Measurements from ENCODE around the gene DOLPP1. TPM values are rescaled to one million over a fixed set of nuclear protein-coding genes. Genes with fewer than 3 reads are reported as not detected.

Gene DOLPP1
- total and polyA plus RNA-seq, 2 of the 8 experiments (the other 6 are each of a cell fraction or from before 2014, with no cell fraction given): 36.0 to 45.3 TPM

DNA sequence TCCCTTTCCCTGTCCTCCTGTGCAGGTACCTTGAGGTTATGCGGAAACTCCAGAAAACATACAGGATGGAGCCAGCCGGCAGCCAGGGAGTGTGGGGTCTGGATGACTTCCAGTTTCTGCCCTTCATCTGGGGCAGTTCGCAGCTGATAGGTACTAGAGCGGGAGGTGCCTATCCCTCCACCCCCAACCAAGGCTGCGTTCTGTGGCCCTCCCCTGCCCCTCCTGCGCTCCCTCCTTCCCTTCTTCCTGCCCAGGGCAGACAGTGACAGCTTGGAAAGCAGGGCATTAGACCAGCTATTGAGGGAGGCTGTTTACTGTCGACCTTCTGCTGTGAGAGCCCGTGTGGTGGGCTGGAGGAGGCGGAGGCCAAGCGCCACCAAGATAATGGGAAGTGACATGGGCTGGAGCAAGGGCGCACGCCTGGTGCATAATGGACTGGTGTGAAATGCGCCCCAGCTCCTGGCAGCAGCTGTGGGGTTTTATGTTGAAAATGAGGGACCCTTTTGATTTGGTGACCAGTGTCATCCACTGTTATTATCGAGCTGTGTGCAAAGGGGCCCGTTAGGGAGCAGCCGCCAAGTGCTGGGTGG lies 55.6 kb downstream of the DOLPP1 start:
- H2AK5ac ChIP-seq (ENCODE audit: low read depth, low read length): no peak overlapping the region
- no peaks in the 10 kb centered on the region for H3K9me3 ChIP-seq (ENCODE audit: insufficient read depth in 2 of 2, low read depth in 1 of 2, low read length in 1 of 2)
- no peak overlapping the region for H3K18ac ChIP-seq (ENCODE audit: extremely low read depth, low read length)
- H3K4me1 ChIP-seq (replicated peaks in 1 of 4; ENCODE audit: control insufficient read depth in 3 of 4, insufficient read depth in 4 of 4, low read length in 3 of 4): peaks cover 11 to 20% (median 17%) of the 10 kb centered on the region in 4 experiments
- 0 out of 2 replicates have a peak, but pooled peaks cover 4% of the 10 kb centered on the region for H3K79me1 ChIP-seq (ENCODE audit: low read depth, low read length)
- H2BK20ac ChIP-seq (ENCODE audit: low read length): no peak overlapping the region
- no peak overlapping the region for H4K5ac ChIP-seq (ENCODE audit: insufficient read length, low read depth, low read length)
- H3K23ac ChIP-seq (ENCODE audit: insufficient read length): no peak overlapping the region
- no peaks in the 10 kb centered on the region for H3K27me3 ChIP-seq (replicated peaks in 1 of 4; ENCODE audit: control insufficient read depth in 3 of 4, extremely low read depth in 1 of 4, insufficient read depth in 3 of 4, low read length in 3 of 4)
- no peak for FAIRE-seq
- no peak overlapping the region for H3K4ac ChIP-seq (replicated peaks; ENCODE audit: insufficient read length, low read depth, low read length)
- H3K56ac ChIP-seq (replicated peaks; ENCODE audit: insufficient read length, low read depth, low read length): no peak overlapping the region
- H3K23me2 ChIP-seq (ENCODE audit: low read depth, low read length): peaks cover 11% of the 10 kb centered on the region; the same call in 1 of the 2 replicates
- no peak overlapping the region for H3K9ac ChIP-seq (replicated peaks in 1 of 4; ENCODE audit: extremely low read depth in 1 of 4, low read depth in 3 of 4, low read length in 3 of 4)
- peaks cover 2% of the 10 kb centered on the region in 2 experiments for H4K20me1 ChIP-seq (replicated peaks in 1 of 2; ENCODE audit: control insufficient read depth in 1 of 2, insufficient read depth in 2 of 2, low read length in 2 of 2)
- WGBS, 2 experiments (ENCODE audit: extremely low coverage in 1 of 2, insufficient coverage in 1 of 2, insufficient read length in 1 of 2, insufficient replicate concordance in 2 of 2, low coverage in 1 of 2, low lambda C conversion rate in 2 of 2, missing lambda C conversion rate in 1 of 2): 88% methylated on average over 16 of the region's 16 CpGs; no CpG with 5 or more reads in 1 of the 2 experiments
- H3K4me2 ChIP-seq (ENCODE audit: insufficient read depth in 1 of 2, low read depth in 2 of 2, low read length in 2 of 2): no peak overlapping the region
- no peak overlapping the region for H3K4me3 ChIP-seq (ENCODE audit: extremely low read depth in 1 of 4, insufficient read depth in 2 of 4, low read depth in 3 of 4, low read length in 4 of 4)
- ChIA-PET POLR2A (ENCODE audit: partially characterized antibody) (interaction anchor here (0.8 to 1.5 kb wide), 3 partner anchors 10 to 28 kb away, joined by 3 to 4 read pairs (median 4); no protein-coding TSS in a partner anchor), CTCF (ENCODE audit: partially characterized antibody) (interaction anchor here (0.6 to 36.8 kb wide), 17 partner anchors 6 to 560 kb away, joined by 3 to 831 read pairs (median 4); partner anchors contain the start of genes C9orf50, IER5L and NTMT1)
- peaks cover 2 to 4% of the 10 kb centered on the region in 2 experiments; a peak in 2 of 4 replicates for H3K79me2 ChIP-seq (ENCODE audit: control insufficient read depth in 1 of 2, insufficient read depth in 2 of 2, low read length in 2 of 2)
- H2BK15ac ChIP-seq (ENCODE audit: low read length): no peak overlapping the region
- DNase-seq (ENCODE audit: low read depth in 1 of 2, low spot score in 2 of 2): no peak
- no peak overlapping the region for H4K8ac ChIP-seq (ENCODE audit: extremely low read depth, insufficient read depth, low read length)
- H3K27ac ChIP-seq (ENCODE audit: low read depth, low read length): no peak overlapping the region
- no peak overlapping the region for H4K91ac ChIP-seq (replicated peaks; ENCODE audit: insufficient read length, low read length)
- no peak overlapping the region for H2BK120ac ChIP-seq (replicated peaks; ENCODE audit: low read depth, low read length)
- no peak overlapping the region for H2BK5ac ChIP-seq (ENCODE audit: low read depth, low read length)
- peaks cover 2 to 21% (median 16%) of the 10 kb centered on the region in 4 experiments; a peak in 7 of 8 replicates for H3K36me3 ChIP-seq (ENCODE audit: control insufficient read depth in 2 of 4, insufficient read depth in 4 of 4, low read length in 3 of 4)
- H2BK12ac ChIP-seq (ENCODE audit: low read depth, low read length): no peak overlapping the region
- no peak overlapping the region for H2AFZ ChIP-seq (ENCODE audit: low read length)
- H3K14ac ChIP-seq (ENCODE audit: insufficient read length): no peak overlapping the region
- TF ChIP-seq RBBP5 (IDR thresholded peaks at IDR 0.05; ENCODE audit: borderline replicate concordance, low read depth, low read length) (no peak), TAF7 (optimal IDR thresholded peaks at IDR 0.05; ENCODE audit: borderline replicate concordance, low read depth, low read length) (no peak), JUND (IDR thresholded peaks at IDR 0.05; ENCODE audit: low read length) (no peak), BACH1 (IDR thresholded peaks at IDR 0.05; ENCODE audit: low read length) (no peak), POLR2AphosphoS5 (IDR thresholded peaks at IDR 0.05; ENCODE audit: low read depth, low read length) (no peak), JUN (IDR thresholded peaks at IDR 0.05; ENCODE audit: low read depth, low read length) (no peak), KDM4A (IDR thresholded peaks at IDR 0.05; ENCODE audit: low read depth, low read length, severe bottlenecking) (no peak), CEBPB (IDR thresholded peaks at IDR 0.05; ENCODE audit: low read depth, low read length) (no peak), ZNF274 (IDR thresholded peaks at IDR 0.05; ENCODE audit: borderline replicate concordance, extremely low read depth, low read length) (no peak), YY1 (IDR thresholded peaks at IDR 0.05; ENCODE audit: low read depth, low read length) (no peak), NANOG (IDR thresholded peaks at IDR 0.05; ENCODE audit: insufficient read depth, low read depth, low read length, poor library complexity, severe bottlenecking) (no peak)
- TF ChIP-seq, protein P1, sequence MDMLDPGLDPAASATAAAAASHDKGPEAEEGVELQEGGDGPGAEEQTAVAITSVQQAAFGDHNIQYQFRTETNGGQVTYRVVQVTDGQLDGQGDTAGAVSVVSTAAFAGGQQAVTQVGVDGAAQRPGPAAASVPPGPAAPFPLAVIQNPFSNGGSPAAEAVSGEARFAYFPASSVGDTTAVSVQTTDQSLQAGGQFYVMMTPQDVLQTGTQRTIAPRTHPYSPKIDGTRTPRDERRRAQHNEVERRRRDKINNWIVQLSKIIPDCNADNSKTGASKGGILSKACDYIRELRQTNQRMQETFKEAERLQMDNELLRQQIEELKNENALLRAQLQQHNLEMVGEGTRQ (IDR thresholded peaks at IDR 0.05; ENCODE audit: low read length): no peak

Measured in H1 (cell line).